ENCODE results near the gene ELAVL1. TPM values are rescaled to one million over a fixed set of nuclear protein-coding genes. Genes with fewer than 3 reads are reported as not detected.

ELAVL1 gene
- total and polyA plus RNA-seq, 2 of the 13 experiments (the other 11 are each of a cell fraction or from before 2014, with no cell fraction given) = 27.9 to 38.4 TPM

DNA sequence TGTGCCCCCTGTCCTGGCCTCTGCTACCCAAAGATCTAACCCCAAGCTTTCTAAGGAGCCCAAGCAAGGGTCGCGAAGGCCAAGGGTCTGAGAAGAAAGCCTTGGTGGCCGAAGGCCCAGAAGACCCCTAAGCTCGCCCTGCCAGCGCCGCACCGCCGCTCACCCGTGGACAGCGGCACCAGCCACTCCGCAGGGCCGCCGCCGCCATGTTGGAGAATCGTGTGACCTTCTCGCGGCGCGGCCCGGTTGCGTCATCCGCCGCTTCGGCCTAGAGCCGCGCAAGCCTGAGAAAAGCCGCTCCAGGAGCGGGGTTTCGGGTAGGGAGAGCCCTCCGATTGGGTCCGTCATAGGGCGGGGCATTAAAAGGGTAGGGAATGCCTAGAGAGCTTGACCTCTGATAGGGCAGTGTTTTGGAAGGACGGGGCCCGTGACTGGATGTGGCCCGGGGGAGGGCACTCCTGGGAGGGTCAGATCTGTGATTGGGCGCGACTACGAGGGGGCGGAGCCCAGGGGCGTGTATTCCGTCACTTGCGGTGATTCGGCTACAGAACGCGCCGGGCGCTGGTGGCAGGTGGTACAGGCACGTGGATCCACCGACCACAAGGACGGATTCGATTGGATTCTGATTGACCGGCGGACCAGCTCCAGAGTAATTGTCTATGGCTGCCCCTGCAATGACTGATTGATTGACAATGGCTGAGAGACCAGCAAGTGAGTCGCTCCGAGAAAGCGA lies 61.8 kb downstream of the ELAVL1 start, which contains the start of gene TIMM44 (continued):
- TF ChIP-seq, protein P1, sequence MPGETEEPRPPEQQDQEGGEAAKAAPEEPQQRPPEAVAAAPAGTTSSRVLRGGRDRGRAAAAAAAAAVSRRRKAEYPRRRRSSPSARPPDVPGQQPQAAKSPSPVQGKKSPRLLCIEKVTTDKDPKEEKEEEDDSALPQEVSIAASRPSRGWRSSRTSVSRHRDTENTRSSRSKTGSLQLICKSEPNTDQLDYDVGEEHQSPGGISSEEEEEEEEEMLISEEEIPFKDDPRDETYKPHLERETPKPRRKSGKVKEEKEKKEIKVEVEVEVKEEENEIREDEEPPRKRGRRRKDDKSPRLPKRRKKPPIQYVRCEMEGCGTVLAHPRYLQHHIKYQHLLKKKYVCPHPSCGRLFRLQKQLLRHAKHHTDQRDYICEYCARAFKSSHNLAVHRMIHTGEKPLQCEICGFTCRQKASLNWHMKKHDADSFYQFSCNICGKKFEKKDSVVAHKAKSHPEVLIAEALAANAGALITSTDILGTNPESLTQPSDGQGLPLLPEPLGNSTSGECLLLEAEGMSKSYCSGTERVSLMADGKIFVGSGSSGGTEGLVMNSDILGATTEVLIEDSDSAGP (CRISPR knock-in tag; IDR thresholded peaks at IDR 0.05; ENCODE audit: borderline replicate concordance) = peak; percentile 80; the same call in 1 of the 2 replicates
- TF ChIP-seq, protein P2, sequence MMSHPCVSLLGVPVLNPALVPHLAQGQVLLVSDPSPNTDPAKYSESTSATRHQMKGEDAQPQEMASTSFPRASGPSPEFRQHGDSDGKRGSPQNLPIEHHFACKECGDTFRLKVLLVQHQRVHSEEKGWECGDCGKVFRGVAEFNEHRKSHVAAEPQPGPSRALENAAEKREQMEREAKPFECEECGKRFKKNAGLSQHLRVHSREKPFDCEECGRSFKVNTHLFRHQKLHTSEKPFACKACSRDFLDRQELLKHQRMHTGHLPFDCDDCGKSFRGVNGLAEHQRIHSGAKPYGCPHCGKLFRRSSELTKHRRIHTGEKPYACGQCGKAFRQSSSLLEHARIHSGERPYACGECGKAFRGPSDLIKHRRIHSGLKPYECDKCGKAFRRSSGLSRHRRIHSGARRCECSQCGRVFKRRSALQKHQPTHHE (CRISPR knock-in tag; IDR thresholded peaks at IDR 0.05; ENCODE audit: borderline replicate concordance) = peak; percentile 42
- peak; percentile 29; the same call in 1 of the 2 replicates for TF ChIP-seq ZNF510 (CRISPR knock-in tag; IDR thresholded peaks at IDR 0.05; ENCODE audit: low read depth)
- TF ChIP-seq SP1 (IDR thresholded peaks at IDR 0.05) = 0 out of 2 replicates have a peak, but pooled peaks have one; percentile 14
- TF ChIP-seq SP1 (CRISPR knock-in tag; IDR thresholded peaks at IDR 0.05) = peak; percentile 84
- TF ChIP-seq TARDBP (CRISPR knock-in tag; IDR thresholded peaks at IDR 0.05) = peak; percentile 74; the same call in 1 of the 2 replicates
- TF ChIP-seq TGIF2 (CRISPR knock-in tag; IDR thresholded peaks at IDR 0.05) = peak; percentile 61
- TF ChIP-seq ZNF891 (CRISPR knock-in tag; IDR thresholded peaks at IDR 0.05) = peak; percentile 30
- no peak; the same call in 1 of the 2 replicates for TF ChIP-seq GTF2F1 (IDR thresholded peaks at IDR 0.05; ENCODE audit: low read length)
- no peak for TF ChIP-seq SSRP1 (CRISPR knock-in tag; IDR thresholded peaks at IDR 0.05)
- TF ChIP-seq POGZ (CRISPR knock-in tag; IDR thresholded peaks at IDR 0.05) = peak; percentile 85
- TF ChIP-seq FOXK2 (IDR thresholded peaks at IDR 0.05) = no peak
- TF ChIP-seq KDM5A (IDR thresholded peaks at IDR 0.05; ENCODE audit: borderline replicate concordance, low read length) = peak; percentile 57; the same call in 1 of the 2 replicates
- no peak for TF ChIP-seq ZNF383 (CRISPR knock-in tag; IDR thresholded peaks at IDR 0.05; ENCODE audit: borderline replicate concordance)
- no peak for TF ChIP-seq FOXM1 (CRISPR knock-in tag; IDR thresholded peaks at IDR 0.05)
- TF ChIP-seq SRSF4 (IDR thresholded peaks at IDR 0.05; ENCODE audit: low read depth, low read length, poor library complexity, severe bottlenecking) = no peak
- TF ChIP-seq ZFP82 (CRISPR knock-in tag; IDR thresholded peaks at IDR 0.05; ENCODE audit: borderline replicate concordance) = peak; percentile 75; the same call in 1 of the 2 replicates
- peak; percentile 79 for TF ChIP-seq ZNF605 (CRISPR knock-in tag; IDR thresholded peaks at IDR 0.05)
- TF ChIP-seq IRF2 (CRISPR knock-in tag; IDR thresholded peaks at IDR 0.05) = no peak
- peak; percentile 96 for TF ChIP-seq SIN3A (IDR thresholded peaks at IDR 0.05; ENCODE audit: borderline replicate concordance, low read depth, low read length)
- no peak for TF ChIP-seq ZNF12 (CRISPR knock-in tag; IDR thresholded peaks at IDR 0.05)
- TF ChIP-seq GATAD1 (CRISPR knock-in tag; IDR thresholded peaks at IDR 0.05) = peak; percentile 94
- TF ChIP-seq, protein P3, sequence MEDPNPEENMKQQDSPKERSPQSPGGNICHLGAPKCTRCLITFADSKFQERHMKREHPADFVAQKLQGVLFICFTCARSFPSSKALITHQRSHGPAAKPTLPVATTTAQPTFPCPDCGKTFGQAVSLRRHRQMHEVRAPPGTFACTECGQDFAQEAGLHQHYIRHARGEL (CRISPR knock-in tag; IDR thresholded peaks at IDR 0.05) = no peak
- no peak for TF ChIP-seq TEAD3 (CRISPR knock-in tag; optimal IDR thresholded peaks at IDR 0.05; ENCODE audit: borderline replicate concordance)
- TF ChIP-seq PAF1 (CRISPR knock-in tag; IDR thresholded peaks at IDR 0.05) = no peak
- TF ChIP-seq, protein P4, sequence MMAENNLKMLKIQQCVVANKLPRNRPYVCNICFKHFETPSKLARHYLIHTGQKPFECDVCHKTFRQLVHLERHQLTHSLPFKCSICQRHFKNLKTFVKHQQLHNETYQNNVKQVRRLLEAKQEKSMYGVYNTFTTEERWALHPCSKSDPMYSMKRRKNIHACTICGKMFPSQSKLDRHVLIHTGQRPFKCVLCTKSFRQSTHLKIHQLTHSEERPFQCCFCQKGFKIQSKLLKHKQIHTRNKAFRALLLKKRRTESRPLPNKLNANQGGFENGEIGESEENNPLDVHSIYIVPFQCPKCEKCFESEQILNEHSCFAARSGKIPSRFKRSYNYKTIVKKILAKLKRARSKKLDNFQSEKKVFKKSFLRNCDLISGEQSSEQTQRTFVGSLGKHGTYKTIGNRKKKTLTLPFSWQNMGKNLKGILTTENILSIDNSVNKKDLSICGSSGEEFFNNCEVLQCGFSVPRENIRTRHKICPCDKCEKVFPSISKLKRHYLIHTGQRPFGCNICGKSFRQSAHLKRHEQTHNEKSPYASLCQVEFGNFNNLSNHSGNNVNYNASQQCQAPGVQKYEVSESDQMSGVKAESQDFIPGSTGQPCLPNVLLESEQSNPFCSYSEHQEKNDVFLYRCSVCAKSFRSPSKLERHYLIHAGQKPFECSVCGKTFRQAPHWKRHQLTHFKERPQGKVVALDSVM (CRISPR knock-in tag; IDR thresholded peaks at IDR 0.05) = no peak
- TF ChIP-seq BHLHE40 (IDR thresholded peaks at IDR 0.05; ENCODE audit: low read length) = peak; percentile 75
- peak; percentile 75; the same call in 1 of the 2 replicates for TF ChIP-seq NFKB2 (CRISPR knock-in tag; IDR thresholded peaks at IDR 0.05; ENCODE audit: borderline replicate concordance)
